Suprapubic skin (tissue), 4 donors: ENCODE measurements around the gene KCNIP4.

Source experiments
- EP300 ChIP-seq: sonication (generic); formaldehyde crosslinking; IDR thresholded peaks from one replicate; pipeline ENCODE4 v1.6.1; 2017; ENCODE audit warnings: antibody characterized with exemption
- POLR2A ChIP-seq, 2 donors: fragments of 450-650 bp; IDR thresholded peaks; one replicate each; pipeline ENCODE4 v1.6.1; 2017; ENCODE audit warnings: antibody characterized with exemption in 2 of 2, mild to moderate bottlenecking in 2 of 2, moderate library complexity in 2 of 2
- POLR2AphosphoS5 ChIP-seq, 3 donors: sonication (generic); formaldehyde crosslinking; IDR thresholded peaks; one replicate each; pipeline ENCODE4 v1.6.1; 2017; ENCODE audit warnings: antibody characterized with exemption in 3 of 3
- TF ChIP-seq, protein P1 (sequence below), 2 donors: fragments of 200-600 bp in 1 of 2; fragments of 450-650 bp in 1 of 2; sonication (generic) in 1 of 2; IDR thresholded peaks; one replicate each; pipeline ENCODE4 v1.5.1; 2016 to 2019; ENCODE audit warnings: antibody characterized with exemption in 2 of 2, mild to moderate bottlenecking in 1 of 2, moderate library complexity in 1 of 2

DNA sequence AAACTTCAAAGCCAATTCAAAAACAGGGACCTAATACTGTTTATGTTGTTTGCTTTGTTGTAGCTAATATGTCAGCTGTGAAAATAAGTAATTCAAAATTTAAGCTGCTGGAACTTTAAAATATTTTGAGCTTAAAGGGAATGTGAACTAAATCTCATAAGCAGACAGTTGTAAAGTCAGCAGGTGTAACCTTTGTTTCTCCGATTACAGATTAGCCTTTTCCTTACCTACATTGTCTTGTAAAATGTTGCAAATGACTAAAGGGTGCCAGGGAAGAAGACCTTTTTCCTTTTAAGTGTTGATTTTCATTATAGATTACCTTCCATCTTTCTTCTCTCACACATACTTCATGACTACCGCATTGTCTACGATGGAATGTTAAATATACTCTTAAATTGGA, 405.1 kb downstream of the KCNIP4 start:
- TF ChIP-seq, protein P1, sequence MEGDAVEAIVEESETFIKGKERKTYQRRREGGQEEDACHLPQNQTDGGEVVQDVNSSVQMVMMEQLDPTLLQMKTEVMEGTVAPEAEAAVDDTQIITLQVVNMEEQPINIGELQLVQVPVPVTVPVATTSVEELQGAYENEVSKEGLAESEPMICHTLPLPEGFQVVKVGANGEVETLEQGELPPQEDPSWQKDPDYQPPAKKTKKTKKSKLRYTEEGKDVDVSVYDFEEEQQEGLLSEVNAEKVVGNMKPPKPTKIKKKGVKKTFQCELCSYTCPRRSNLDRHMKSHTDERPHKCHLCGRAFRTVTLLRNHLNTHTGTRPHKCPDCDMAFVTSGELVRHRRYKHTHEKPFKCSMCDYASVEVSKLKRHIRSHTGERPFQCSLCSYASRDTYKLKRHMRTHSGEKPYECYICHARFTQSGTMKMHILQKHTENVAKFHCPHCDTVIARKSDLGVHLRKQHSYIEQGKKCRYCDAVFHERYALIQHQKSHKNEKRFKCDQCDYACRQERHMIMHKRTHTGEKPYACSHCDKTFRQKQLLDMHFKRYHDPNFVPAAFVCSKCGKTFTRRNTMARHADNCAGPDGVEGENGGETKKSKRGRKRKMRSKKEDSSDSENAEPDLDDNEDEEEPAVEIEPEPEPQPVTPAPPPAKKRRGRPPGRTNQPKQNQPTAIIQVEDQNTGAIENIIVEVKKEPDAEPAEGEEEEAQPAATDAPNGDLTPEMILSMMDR (IDR thresholded peaks at IDR 0.05) = no peak
- TF ChIP-seq POLR2A (IDR thresholded peaks at IDR 0.05) (no peak), POLR2AphosphoS5 (IDR thresholded peaks at IDR 0.05) (no peak), EP300 (no peak)
